GM23338 (cell line): ENCODE measurements around the gene PDK3. TPM values are rescaled to one million over a fixed set of nuclear protein-coding genes. Genes with fewer than 3 reads are reported as not detected.

ENCODE experiments used
- ATAC-seq: fragments of 200-7000 bp; cut with Tn5 transposase; 3 replicates; pipeline ENCODE4 v1.9.1; 2020
- DNase-seq: peaks from one replicate; pipeline ENCODE4 v3.0.0-alpha.2; 2015; ENCODE audit warnings: low spot score
- H2AFZ ChIP-seq: fragments of 200-600 bp; sonication (generic); 2 replicates; pipeline ENCODE4 v1.8.0; 2016; ENCODE audit warnings: antibody characterized with exemption, mild to moderate bottlenecking, moderate library complexity
- H3F3A ChIP-seq: fragments of 200-600 bp; sonication (generic); replicated peaks from 2 replicates; pipeline ENCODE4 v1.8.0; 2017; ENCODE audit warnings: antibody characterized with exemption, mixed run types, low read depth
- H3K27ac ChIP-seq: fragments of 200-600 bp; sonication (generic); 2 replicates; pipeline ENCODE4 v1.6.1; 2016; ENCODE audit warnings: low read depth
- H3K27me3 ChIP-seq: fragments of 200-600 bp; sonication (generic); 2 replicates; pipeline ENCODE4 v1.8.0; 2016; ENCODE audit warnings: mild to moderate bottlenecking, mixed run types, moderate library complexity; ENCODE audit not compliant: insufficient read depth
- H3K36me3 ChIP-seq: fragments of 200-600 bp; sonication (generic); 2 replicates; pipeline ENCODE4 v1.8.0; 2016; ENCODE audit warnings: mild to moderate bottlenecking; ENCODE audit not compliant: insufficient read depth
- H3K4me1 ChIP-seq: fragments of 200-600 bp; sonication (generic); 2 replicates; pipeline ENCODE4 v1.8.0; 2016; ENCODE audit warnings: mild to moderate bottlenecking, moderate library complexity; ENCODE audit not compliant: insufficient read depth
- H3K4me2 ChIP-seq: fragments of 200-600 bp; sonication (generic); 2 replicates; pipeline ENCODE4 v1.7.1; 2017; ENCODE audit warnings: mixed run types
- H3K4me3 ChIP-seq: fragments of 200-600 bp; sonication (generic); 2 replicates; pipeline ENCODE4 v1.6.1; 2016; ENCODE audit warnings: mixed run types
- H3K79me2 ChIP-seq: fragments of 200-600 bp; sonication (generic); replicated peaks from 2 replicates; pipeline ENCODE4 v1.8.0; 2017; ENCODE audit warnings: mild to moderate bottlenecking; ENCODE audit not compliant: insufficient read depth
- H3K9me2 ChIP-seq: fragments of 200-600 bp; sonication (generic); 2 replicates; pipeline ENCODE4 v1.8.0; 2017; ENCODE audit not compliant: insufficient read depth
- H4K20me1 ChIP-seq: fragments of 200-600 bp; sonication (generic); replicated peaks from 2 replicates; pipeline ENCODE4 v1.8.0; 2017; ENCODE audit warnings: mild to moderate bottlenecking; ENCODE audit not compliant: insufficient read depth
- H3K27ac Mint-ChIP-seq: 2 replicates; pipeline ENCODE4 v1.8.0; 2020; ENCODE audit warnings: inconsistent platforms, mild to moderate bottlenecking, moderate library complexity, mixed read lengths
- H3K27me3 Mint-ChIP-seq: 3 replicates; pipeline ENCODE4 v1.8.0; 2022; ENCODE audit warnings: low read depth, mild to moderate bottlenecking, moderate library complexity, mixed read lengths, inconsistent platforms; ENCODE audit not compliant: insufficient read depth, poor library complexity
- H3K36me3 Mint-ChIP-seq: 3 replicates; pipeline ENCODE4 v1.8.0; 2021; ENCODE audit warnings: low read depth, mild to moderate bottlenecking, inconsistent platforms, moderate library complexity, mixed read lengths
- H3K4me1 Mint-ChIP-seq: 3 replicates; pipeline ENCODE4 v1.8.0; 2020; ENCODE audit warnings: mild to moderate bottlenecking, inconsistent platforms, mixed read lengths
- H3K4me3 Mint-ChIP-seq: 3 replicates; pipeline ENCODE4 v1.8.0; 2021; ENCODE audit warnings: moderate library complexity, mild to moderate bottlenecking, inconsistent platforms, mixed read lengths
- H3K9me3 Mint-ChIP-seq: 3 replicates; pipeline ENCODE4 v1.8.0; 2020; ENCODE audit warnings: moderate library complexity, mild to moderate bottlenecking, inconsistent platforms, mixed read lengths
- CREB1 ChIP-seq: fragments of 250-450 bp; sonication (Bioruptor Pico); IDR thresholded peaks from 2 replicates; pipeline ENCODE4 v1.5.0; 2020; ENCODE audit warnings: low read depth, mild to moderate bottlenecking, moderate library complexity
- EZH2 ChIP-seq: fragments of 200-600 bp; sonication (generic); IDR thresholded peaks from one replicate; pipeline ENCODE4 v1.8.0; 2017; ENCODE audit warnings: antibody characterized with exemption, mild to moderate bottlenecking, low read depth; ENCODE audit not compliant: unreplicated experiment
- EZH2phosphoT487 ChIP-seq: fragments of 200-600 bp; sonication (generic); IDR thresholded peaks from one replicate; pipeline ENCODE4 v1.8.1; 2018; ENCODE audit warnings: antibody characterized with exemption; ENCODE audit not compliant: unreplicated experiment
- JUNB ChIP-seq: IDR thresholded peaks from one replicate; pipeline ENCODE4 v1.6.1; 2016; ENCODE audit warnings: antibody characterized with exemption; ENCODE audit not compliant: unreplicated experiment
- NANOG ChIP-seq: IDR thresholded peaks from 2 replicates; pipeline ENCODE4 v1.6.1; 2016; ENCODE audit warnings: antibody characterized with exemption, borderline replicate concordance
- STAT1 ChIP-seq: IDR thresholded peaks from one replicate; pipeline ENCODE4 v1.6.1; 2016; ENCODE audit warnings: antibody characterized with exemption; ENCODE audit not compliant: unreplicated experiment
- ZNF331 ChIP-seq: fragments of 250-450 bp; sonication (Bioruptor Pico); IDR thresholded peaks from 2 replicates; pipeline ENCODE4 v1.5.0; 2020; ENCODE audit warnings: low read depth, mild to moderate bottlenecking, moderate library complexity
- polyA plus RNA-seq: library from polyadenylated mRNA; unstranded; fragments of >200 nt; fragmentation: Nextera tagmentation; extraction: Ambion mirVana; gene quantifications from 2 replicates; pipeline ENCODE4 v1.2.1, GENCODE V29; 2016
- total RNA-seq: library from RNA; depleted of rRNA; stranded (reverse); fragments of >200 nt; shearing (Covaris generic); gene quantifications from 2 replicates; pipeline ENCODE4 v1.2.3, GENCODE V29; 2014
- TF ChIP-seq, protein P1 (sequence below): IDR thresholded peaks from one replicate; pipeline ENCODE4 v1.6.1; 2018; ENCODE audit warnings: antibody characterized with exemption; ENCODE audit not compliant: unreplicated experiment
- TF ChIP-seq, protein P2 (sequence below): fragments of 250-450 bp; sonication (Bioruptor Pico); IDR thresholded peaks from 2 replicates; pipeline ENCODE4 v1.5.0; 2020; ENCODE audit warnings: mild to moderate bottlenecking, moderate library complexity

The PDK3 gene
- total and polyA plus RNA-seq, 2 experiments from 2014 or later, result 35.7 to 51.2 TPM

DNA sequence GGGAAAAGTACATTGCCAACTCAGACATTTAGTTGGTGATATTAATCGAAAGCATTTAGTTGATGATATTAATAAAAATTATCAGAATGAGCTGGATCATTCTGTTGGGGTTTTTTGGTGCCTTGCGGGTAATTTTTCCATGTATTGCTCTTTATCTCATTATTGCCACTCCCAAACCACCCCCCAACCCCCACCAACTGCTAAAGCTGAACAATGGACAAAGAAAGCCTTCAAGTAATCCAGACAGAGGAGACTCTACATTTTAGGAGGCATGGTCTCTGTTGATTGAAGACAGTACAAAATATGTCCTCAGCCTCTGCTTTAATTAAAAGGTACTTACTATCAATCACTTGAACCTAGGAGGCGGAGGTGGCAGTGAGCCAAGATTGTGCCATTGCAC lies 22.5 kb downstream of the PDK3 start (continued):
- TF ChIP-seq, protein P1, sequence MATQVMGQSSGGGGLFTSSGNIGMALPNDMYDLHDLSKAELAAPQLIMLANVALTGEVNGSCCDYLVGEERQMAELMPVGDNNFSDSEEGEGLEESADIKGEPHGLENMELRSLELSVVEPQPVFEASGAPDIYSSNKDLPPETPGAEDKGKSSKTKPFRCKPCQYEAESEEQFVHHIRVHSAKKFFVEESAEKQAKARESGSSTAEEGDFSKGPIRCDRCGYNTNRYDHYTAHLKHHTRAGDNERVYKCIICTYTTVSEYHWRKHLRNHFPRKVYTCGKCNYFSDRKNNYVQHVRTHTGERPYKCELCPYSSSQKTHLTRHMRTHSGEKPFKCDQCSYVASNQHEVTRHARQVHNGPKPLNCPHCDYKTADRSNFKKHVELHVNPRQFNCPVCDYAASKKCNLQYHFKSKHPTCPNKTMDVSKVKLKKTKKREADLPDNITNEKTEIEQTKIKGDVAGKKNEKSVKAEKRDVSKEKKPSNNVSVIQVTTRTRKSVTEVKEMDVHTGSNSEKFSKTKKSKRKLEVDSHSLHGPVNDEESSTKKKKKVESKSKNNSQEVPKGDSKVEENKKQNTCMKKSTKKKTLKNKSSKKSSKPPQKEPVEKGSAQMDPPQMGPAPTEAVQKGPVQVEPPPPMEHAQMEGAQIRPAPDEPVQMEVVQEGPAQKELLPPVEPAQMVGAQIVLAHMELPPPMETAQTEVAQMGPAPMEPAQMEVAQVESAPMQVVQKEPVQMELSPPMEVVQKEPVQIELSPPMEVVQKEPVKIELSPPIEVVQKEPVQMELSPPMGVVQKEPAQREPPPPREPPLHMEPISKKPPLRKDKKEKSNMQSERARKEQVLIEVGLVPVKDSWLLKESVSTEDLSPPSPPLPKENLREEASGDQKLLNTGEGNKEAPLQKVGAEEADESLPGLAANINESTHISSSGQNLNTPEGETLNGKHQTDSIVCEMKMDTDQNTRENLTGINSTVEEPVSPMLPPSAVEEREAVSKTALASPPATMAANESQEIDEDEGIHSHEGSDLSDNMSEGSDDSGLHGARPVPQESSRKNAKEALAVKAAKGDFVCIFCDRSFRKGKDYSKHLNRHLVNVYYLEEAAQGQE, result no peak
- TF ChIP-seq CREB1 (CRISPR knock-in tag) (no peak), STAT1 (no peak), EZH2phosphoT487 (no peak)

DNA sequence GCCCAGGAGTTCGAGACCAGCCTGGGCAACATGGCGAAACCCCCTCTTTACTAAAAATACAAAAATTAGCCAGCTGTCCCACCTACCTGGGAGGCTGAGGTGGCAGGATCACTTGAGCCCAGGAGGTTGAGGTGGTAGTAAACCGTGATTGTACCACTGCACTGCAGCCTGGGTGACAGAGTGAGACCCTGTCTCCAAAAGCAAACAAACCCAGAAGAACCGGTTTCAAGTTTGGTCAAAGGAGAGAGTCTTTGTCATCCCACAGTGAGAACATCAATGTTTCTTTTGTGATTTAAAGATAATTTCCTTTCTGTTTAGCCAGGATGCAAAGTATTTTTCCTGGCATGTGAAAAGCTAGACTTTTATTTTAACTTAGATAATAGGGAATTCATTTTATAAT lies 26.7 kb downstream of the PDK3 start:
- H3K36me3 ChIP-seq, result no peaks in the 10 kb centered on the region
- no peak overlapping the region for H3K4me2 ChIP-seq
- peak; percentile 31; the same call in 1 of the 2 replicates for TF ChIP-seq NANOG
- no peak for TF ChIP-seq JUNB
- no peak for TF ChIP-seq EZH2
- TF ChIP-seq ZNF331 (CRISPR knock-in tag), result no peak
- TF ChIP-seq, protein P1, result no peak
- TF ChIP-seq CREB1 (CRISPR knock-in tag), result no peak
- TF ChIP-seq, protein P2, sequence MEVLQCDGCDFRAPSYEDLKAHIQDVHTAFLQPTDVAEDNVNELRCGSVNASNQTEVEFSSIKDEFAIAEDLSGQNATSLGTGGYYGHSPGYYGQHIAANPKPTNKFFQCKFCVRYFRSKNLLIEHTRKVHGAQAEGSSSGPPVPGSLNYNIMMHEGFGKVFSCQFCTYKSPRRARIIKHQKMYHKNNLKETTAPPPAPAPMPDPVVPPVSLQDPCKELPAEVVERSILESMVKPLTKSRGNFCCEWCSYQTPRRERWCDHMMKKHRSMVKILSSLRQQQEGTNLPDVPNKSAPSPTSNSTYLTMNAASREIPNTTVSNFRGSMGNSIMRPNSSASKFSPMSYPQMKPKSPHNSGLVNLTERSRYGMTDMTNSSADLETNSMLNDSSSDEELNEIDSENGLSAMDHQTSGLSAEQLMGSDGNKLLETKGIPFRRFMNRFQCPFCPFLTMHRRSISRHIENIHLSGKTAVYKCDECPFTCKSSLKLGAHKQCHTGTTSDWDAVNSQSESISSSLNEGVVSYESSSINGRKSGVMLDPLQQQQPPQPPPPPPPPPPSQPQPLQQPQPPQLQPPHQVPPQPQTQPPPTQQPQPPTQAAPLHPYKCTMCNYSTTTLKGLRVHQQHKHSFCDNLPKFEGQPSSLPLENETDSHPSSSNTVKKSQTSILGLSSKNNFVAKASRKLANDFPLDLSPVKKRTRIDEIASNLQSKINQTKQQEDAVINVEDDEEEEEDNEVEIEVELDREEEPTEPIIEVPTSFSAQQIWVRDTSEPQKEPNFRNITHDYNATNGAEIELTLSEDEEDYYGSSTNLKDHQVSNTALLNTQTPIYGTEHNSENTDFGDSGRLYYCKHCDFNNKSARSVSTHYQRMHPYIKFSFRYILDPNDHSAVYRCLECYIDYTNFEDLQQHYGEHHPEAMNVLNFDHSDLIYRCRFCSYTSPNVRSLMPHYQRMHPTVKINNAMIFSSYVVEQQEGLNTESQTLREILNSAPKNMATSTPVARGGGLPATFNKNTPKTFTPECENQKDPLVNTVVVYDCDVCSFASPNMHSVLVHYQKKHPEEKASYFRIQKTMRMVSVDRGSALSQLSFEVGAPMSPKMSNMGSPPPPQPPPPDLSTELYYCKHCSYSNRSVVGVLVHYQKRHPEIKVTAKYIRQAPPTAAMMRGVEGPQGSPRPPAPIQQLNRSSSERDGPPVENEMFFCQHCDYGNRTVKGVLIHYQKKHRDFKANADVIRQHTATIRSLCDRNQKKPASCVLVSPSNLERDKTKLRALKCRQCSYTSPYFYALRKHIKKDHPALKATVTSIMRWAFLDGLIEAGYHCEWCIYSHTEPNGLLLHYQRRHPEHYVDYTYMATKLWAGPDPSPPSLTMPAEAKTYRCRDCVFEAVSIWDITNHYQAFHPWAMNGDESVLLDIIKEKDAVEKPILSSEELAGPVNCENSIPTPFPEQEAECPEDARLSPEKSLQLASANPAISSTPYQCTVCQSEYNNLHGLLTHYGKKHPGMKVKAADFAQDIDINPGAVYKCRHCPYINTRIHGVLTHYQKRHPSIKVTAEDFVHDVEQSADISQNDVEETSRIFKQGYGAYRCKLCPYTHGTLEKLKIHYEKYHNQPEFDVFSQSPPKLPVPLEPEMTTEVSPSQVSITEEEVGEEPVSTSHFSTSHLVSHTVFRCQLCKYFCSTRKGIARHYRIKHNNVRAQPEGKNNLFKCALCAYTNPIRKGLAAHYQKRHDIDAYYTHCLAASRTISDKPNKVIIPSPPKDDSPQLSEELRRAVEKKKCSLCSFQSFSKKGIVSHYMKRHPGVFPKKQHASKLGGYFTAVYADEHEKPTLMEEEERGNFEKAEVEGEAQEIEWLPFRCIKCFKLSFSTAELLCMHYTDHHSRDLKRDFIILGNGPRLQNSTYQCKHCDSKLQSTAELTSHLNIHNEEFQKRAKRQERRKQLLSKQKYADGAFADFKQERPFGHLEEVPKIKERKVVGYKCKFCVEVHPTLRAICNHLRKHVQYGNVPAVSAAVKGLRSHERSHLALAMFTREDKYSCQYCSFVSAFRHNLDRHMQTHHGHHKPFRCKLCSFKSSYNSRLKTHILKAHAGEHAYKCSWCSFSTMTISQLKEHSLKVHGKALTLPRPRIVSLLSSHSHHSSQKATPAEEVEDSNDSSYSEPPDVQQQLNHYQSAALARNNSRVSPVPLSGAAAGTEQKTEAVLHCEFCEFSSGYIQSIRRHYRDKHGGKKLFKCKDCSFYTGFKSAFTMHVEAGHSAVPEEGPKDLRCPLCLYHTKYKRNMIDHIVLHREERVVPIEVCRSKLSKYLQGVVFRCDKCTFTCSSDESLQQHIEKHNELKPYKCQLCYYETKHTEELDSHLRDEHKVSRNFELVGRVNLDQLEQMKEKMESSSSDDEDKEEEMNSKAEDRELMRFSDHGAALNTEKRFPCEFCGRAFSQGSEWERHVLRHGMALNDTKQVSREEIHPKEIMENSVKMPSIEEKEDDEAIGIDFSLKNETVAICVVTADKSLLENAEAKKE (CRISPR knock-in tag), result no peak
- TF ChIP-seq STAT1, result no peak
- TF ChIP-seq EZH2phosphoT487, result no peak
- H3K36me3 Mint-ChIP-seq, result peaks cover 7% of the 10 kb centered on the region; the same call in 2 of the 3 replicates
- peak overlapping the region; percentile 84; the same call in 1 of the 2 replicates for H3K27ac ChIP-seq
- H3K9me3 Mint-ChIP-seq, result no peaks in the 10 kb centered on the region
- peaks cover 4% of the 10 kb centered on the region; the same call in 1 of the 2 replicates for H3K79me2 ChIP-seq
- H3K27ac Mint-ChIP-seq, result peak overlapping the region; percentile 93; the same call in 1 of the 2 replicates
- peaks cover 34% of the 10 kb centered on the region for H3K4me1 Mint-ChIP-seq
- H3K9me2 ChIP-seq, result no peaks in the 10 kb centered on the region
- H3F3A ChIP-seq, result no peaks in the 10 kb centered on the region
- peaks cover 30% of the 10 kb centered on the region for H3K4me1 ChIP-seq
- H4K20me1 ChIP-seq, result no peaks in the 10 kb centered on the region
- ATAC-seq (peak; percentile 78), DNase-seq (peak; percentile 48)
- H3K4me3 ChIP-seq, result no peak overlapping the region
- H3K4me3 Mint-ChIP-seq, result no peak overlapping the region
- no peak overlapping the region for H2AFZ ChIP-seq
- no peaks in the 10 kb centered on the region for H3K27me3 ChIP-seq
- peaks cover 2% of the 10 kb centered on the region for H3K27me3 Mint-ChIP-seq
